NCI-H146 treated with DMSO at 0.1 percent for 48 hours (cell line): ENCODE data around the gene BCL2L13.

Experiments
- DNase-seq: peaks from one replicate; lab custom pipeline; 2025; ENCODE audit not compliant: unreplicated experiment; lab: John Stamatoyannopoulos, UW

BCL2L13 gene

GRCh38 chr22:17638432-17639246 is at the start of gene BCL2L13:
Gene BCL2L13 (plus strand): TSS chr22:17638757. CDS start chr22:17655712, 16,955 bp downstream.
- peak; percentile 48 for DNase-seq

DNA sequence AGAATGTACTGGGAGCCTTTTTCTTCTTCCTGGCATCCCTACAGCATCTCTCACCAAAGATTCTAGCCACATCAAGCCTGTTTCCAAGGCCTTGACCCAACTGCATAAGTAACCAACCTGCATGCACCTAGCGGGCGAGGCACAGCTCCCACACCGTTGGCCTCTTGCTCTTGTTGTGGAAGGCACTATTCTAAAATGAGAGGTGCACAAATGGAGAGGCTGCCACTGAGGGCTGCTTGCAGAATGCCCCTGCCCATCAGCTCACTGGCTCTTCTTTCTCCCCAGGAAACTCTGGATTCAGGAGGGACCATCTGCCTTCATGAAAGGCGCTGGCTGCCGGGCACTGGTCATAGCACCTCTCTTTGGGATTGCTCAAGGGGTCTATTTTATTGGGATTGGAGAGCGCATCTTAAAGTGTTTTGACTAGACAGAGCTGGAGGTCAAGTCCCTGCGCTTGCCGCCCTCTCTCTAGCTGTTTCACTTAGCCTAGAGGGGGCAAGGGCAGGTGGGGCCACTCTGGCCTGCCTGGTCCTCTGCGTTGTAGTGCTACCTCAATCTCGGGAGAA is 48.7 kb upstream of the BCL2L13 start:
- no peak for DNase-seq

GRCh38 chr22:17590586-17590985 is 48.0 kb upstream of the BCL2L13 start:
- no peak for DNase-seq

DNA sequence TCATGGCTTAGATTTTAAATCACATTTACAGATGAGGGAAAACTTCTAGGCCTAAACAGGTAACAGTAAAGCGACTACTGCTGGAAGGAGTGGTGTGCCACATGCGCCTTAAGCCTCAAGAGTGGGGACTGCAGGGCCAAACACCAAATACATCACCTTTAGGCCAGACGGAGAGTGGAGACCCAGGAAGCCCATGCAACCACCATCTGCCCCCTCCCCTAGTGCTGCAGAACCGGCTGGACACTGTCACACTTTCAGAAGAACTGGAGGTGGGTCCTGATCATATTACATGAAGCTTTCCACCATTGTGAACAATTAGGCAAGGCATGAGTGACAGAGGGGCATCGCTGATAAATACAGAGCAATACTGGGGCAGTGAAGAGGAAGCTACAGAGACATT is 46.4 kb upstream of the BCL2L13 start:
- DNase-seq = no peak

DNA sequence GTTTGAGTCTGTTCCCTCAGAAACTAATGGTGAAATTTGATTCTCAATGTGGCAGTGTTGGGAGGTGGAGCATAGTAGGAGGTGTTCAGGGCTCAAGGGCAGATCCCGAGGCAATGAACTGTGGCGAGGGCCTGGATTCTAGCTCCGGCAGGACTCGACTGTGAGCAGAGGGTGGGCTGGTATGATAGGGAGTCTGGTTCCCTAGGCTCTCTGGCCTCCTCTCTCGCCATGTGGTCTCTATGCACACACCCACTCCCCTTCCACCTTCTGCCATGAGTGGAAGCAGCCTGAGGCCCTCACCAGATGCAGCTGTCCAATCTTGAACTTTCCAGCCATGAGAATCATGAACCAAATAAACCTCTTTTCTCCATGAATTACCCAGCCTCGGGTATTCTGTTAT is 42.3 kb upstream of the BCL2L13 start:
- no peak for DNase-seq

DNA sequence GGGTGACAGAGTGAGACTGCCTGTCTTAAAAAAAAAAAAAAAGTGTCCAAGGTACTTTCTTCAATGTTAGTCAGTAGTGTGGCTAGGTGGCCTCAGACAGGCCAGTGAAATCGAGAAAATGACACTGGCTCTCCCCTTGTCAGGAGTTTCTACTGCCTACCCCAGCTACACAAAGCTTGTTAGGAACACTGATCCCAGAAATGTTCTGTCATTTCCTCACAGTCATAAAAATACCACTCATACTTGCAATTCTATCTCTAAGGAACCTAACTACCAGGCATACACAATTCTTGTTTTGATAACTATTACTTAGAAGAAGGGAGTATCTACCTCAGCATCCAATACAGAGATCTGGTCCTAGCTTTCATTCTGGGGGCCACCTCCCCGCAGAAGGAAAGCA is 41.3 kb upstream of the BCL2L13 start:
- no peak for DNase-seq

- no peak for DNase-seq
Observed at GRCh38 chr22:17598318-17598717, 40.2 kb upstream of the BCL2L13 start.

DNA sequence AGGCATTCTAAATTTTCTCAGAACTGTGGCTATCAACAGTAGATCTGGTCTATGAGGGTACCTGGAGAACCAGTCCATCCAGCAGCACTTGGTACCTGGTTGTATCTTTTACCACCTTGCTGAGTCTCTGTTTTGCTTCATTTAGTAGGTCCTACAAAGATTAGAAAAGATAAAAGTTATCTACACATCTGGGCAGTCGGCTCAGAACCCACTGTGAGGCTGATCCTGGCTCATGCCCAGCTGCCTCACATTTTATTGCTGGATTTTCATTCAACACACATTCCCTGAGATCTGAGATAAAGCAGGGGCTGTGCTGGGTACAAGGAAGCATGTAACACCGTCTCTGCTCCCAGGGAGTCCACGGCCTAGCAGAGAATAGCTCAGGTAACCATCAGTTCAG is 37.5 kb upstream of the BCL2L13 start:
- DNase-seq = no peak

- DNase-seq = no peak
Observed at GRCh38 chr22:17603668-17604067, 34.9 kb upstream of the BCL2L13 start.

- DNase-seq = no peak
Observed at GRCh38 chr22:17606496-17606895, 32.1 kb upstream of the BCL2L13 start.

DNA sequence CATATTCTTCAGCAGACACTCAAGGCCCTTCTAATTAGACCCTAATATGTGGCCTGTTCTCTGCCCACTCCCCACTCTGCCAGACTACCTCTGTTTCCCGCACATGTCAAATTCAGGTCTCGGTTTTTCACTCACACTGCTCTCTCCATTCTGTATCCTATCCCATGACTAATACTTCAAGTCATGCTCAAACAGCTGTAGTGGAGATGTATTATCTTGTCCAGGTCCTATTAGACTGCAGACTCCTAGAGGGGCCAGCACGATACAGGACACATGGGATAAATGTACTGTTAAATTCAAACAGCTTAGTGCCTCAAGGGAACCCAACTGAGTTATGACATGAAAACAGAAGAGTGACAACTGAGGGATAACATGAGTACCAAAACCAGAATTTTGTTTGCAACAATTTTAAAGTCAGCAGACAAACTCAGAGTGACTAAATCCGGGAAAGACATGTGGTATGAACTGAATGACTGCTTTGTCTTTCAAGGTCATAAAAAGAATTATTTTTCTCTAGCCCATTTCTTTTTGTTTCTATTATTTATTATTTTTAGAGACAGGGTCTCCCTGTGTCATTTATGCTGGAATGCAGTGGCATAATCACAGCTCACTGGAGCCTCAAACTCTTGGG is 30.6 kb upstream of the BCL2L13 start:
- DNase-seq = no peak

DNA sequence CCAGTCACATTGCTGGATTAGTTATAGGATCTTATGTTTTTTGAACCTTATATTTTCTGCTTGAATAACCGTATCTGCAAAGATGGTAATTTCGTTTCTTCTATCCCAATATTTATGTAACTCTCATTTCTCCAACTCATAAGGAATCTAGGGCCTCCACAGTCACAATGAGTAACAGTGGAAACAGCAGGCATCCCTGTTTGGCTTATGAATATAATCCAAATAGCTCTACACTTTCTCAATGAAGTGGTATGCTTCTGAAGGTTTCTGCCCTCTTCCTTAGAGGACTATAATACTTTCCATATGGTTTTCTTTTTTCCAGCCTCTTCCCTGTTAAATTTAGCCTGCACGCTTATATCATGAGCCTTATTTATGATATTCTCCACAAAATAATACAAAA is 26.5 kb upstream of the BCL2L13 start:
- no peak for DNase-seq

DNA sequence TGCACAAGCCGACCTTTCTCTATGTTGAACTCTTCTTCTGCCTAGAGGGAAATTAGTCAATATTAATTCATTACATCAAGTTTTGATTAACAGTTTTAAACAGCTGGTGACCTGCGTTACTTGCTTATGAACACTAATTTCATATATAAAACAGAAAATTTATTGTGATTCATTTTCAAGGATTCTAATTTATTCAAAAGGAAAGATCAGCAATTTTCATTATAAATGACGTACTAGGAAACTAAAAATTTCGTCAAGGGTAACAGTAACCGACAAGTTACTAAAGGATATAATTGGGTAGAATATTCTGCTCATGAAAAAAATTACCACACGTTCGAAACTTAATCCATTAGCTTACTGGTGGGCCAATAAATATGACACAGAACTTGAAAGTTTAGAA is 25.3 kb upstream of the BCL2L13 start:
- no peak for DNase-seq

GRCh38 chr22:17627961-17628405 is 10.6 kb upstream of the BCL2L13 start:
- DNase-seq = no peak

DNA sequence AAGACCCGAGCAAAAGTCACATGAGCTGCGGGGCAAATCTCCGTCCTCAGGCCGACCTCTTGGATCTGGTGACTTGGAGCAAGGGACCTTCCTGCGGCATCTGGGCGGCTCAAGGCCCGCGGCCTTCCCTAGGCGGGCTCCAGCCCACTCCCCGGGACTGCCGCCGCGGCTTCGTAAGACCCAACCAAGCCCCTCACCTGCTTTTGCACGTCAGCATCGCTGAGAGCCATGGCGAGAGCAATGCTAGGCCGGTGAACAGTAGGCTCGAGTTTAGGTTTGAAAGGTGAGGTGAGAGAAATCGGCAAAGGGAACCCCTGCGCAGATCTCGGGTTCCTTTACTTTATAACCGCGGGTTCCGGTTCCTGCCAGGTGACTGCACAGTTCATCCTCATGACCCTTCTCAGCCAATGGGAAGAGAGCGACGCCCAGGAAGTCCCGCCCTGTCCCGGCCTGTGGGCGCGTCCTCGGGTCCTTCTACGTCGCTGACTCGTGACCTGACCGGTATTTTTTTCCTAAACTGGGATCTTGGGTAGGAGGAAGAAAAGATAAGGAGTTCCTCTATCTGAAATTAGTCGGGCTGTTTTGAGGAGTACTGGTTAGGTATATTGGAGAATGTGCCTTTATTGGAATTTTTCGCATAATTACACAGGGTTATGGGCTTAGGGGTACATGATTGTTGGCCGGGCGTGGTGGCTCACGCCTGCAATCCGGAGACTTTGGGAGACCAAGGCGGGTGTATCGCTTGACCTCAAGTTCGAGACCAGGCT is 10.0 kb upstream of the BCL2L13 start, which contains the start of gene ATP6V1E1:
TSS of gene ATP6V1E1 (minus strand) at position 344 of the 767 bp plus-strand sequence. CDS start at position 230, 114 bp downstream.
- DNase-seq = peak; percentile 83

DNA sequence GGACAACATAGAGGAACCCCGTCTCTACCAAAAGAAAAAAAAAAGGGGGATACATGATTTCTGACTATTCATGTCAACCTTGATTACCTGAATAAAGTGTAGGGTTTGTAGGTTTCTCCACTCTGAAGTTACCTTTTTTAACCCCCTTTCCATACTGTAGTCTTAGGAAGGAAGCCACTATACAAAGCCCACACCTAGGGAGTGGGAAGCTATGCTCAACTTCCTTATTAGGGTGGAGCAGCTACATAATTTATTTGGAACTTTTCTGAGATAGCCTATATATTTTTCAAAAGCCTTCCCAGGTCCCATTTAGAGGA is 9.4 kb upstream of the BCL2L13 start:
- no peak for DNase-seq

DNA sequence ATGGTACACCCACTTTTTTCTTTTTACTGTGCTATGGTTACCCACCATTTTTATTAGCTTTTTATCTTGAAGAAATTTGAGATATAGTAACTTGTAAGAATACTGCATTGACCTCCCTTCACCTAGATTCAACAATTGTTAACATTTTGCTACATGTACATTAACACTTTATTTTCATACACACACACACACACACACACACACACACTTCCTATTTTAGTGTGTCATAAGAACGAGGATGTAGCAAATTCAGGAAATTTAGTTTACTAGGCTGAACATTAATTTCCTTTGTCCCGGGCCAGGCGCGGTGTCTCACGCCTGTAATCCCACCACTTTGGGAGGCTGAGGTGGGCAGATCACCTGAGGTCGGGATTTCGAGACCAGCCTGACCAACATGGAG is 8.9 kb upstream of the BCL2L13 start:
- DNase-seq = no peak

DNA sequence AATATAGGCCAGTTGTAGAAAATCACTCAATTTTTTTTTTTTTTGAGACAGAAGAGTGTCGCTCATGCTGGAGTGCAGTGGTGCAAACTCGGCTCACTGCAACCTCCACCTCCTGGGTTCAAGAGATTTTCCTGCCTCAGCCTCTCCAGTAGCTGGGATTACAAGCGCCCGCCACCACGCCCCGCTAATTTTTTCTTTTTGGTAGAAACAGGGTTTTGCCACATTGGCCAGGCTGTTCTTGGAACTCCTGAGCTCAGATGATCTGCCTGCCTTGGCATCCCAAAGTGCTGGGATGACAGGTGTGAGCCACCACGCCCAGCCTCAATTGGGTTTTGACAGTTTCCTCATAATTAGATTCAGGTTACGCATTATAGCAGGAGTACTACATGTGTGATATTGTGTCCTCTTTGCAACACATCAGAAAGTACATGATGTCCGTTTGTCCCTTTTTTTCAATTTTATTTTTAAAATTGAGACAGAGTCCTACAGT is 7.4 kb upstream of the BCL2L13 start:
- DNase-seq = no peak

GRCh38 chr22:17633217-17633997 is 5.2 kb upstream of the BCL2L13 start:
- no peak for DNase-seq

DNA sequence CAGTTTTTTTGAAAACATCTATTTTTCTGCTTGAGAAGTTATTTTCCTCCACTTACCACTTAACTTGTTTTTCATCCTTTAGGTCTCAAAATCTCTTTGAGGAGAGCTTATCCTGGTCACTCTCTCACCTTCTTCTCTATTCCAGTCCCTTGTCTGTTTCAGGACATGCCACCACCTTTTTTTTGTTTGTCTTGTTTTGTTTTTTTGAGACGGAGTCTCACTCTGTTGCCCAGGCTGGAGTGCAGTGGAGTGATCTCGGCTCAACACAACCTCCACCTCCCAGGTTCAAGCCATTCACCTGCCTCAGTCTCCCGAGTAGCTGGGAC is 4.6 kb upstream of the BCL2L13 start:
- DNase-seq = no peak

- no peak for DNase-seq
Observed at GRCh38 chr22:17634696-17635095, 3.9 kb upstream of the BCL2L13 start.
